Brain microvascular endothelial cell (primary cell): Measurements from ENCODE around the gene PLA2G2F.

Experiments
- DNase-seq: peaks from one replicate; pipeline ENCODE4 v3.0.0-alpha.2; 2020
- H3K27ac ChIP-seq: fragments of 250-450 bp; sonication (Bioruptor Pico); 2 replicates; pipeline ENCODE4 v1.5.1; 2020; ENCODE audit warnings: mild to moderate bottlenecking, moderate library complexity
- H3K27me3 ChIP-seq: fragments of 250-450 bp; sonication (Bioruptor Pico); replicated peaks from 2 replicates; pipeline ENCODE4 v1.5.1; 2020; ENCODE audit warnings: mild to moderate bottlenecking
- H3K36me3 ChIP-seq: fragments of 250-450 bp; sonication (Bioruptor Pico); replicated peaks from 2 replicates; pipeline ENCODE4 v1.5.1; 2020; ENCODE audit warnings: mild to moderate bottlenecking
- H3K4me3 ChIP-seq: 2 replicates; pipeline ENCODE4 v1.5.1; 2011; ENCODE audit warnings: low read depth, mild to moderate bottlenecking, control low read depth, low read length, moderate library complexity
- CTCF ChIP-seq: IDR thresholded peaks from 2 replicates; pipeline ENCODE4 v1.5.1; 2011; ENCODE audit warnings: low read depth, mild to moderate bottlenecking, moderate library complexity, low read length, control low read depth, inconsistent platforms; ENCODE audit errors: missing control alignments
- in situ Hi-C: cut with HindIII; loops from 2 replicates; pipeline ENCODE4 v1.10.0; 2017; ENCODE audit warnings: low sequenced_read_pairs, low pct_ligation_motif_present

Gene PLA2G2F

GRCh38 chr1:20136249-20136648 lies 2.9 kb upstream of the PLA2G2F start:
- TF ChIP-seq CTCF = no peak
- H3K36me3 ChIP-seq = no peaks in the 10 kb centered on the region
- H3K4me3 ChIP-seq = no peak overlapping the region
- no peak overlapping the region for H3K27ac ChIP-seq
- in situ Hi-C loops = no loop called here
- no peak for DNase-seq
- H3K27me3 ChIP-seq = no peaks in the 10 kb centered on the region

DNA sequence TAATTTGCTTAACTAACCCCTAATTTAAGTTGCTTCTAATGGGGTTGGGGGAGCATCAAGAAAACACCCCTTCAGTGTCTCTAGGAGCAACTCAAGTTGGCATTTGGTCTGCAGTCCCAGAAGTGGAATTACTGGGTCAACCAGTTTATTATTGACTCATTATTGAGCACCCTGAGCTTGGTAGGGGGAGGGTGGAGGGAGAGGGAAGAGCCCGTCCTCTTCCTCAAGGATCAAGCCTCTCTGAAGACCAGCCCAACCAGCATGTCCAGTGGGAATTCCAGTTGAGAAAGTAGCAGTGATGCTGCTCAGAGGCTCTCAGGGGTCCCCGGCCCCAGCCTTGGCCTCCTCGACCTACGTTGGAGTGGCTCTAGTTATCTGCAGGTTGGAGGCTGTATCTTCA lies 2.1 kb upstream of the PLA2G2F start:
- no peak for DNase-seq
- no peak overlapping the region for H3K4me3 ChIP-seq
- no peak overlapping the region for H3K27ac ChIP-seq
- H3K36me3 ChIP-seq = no peaks in the 10 kb centered on the region
- TF ChIP-seq CTCF = no peak
- H3K27me3 ChIP-seq = no peaks in the 10 kb centered on the region
- in situ Hi-C loops = no loop called here

DNA sequence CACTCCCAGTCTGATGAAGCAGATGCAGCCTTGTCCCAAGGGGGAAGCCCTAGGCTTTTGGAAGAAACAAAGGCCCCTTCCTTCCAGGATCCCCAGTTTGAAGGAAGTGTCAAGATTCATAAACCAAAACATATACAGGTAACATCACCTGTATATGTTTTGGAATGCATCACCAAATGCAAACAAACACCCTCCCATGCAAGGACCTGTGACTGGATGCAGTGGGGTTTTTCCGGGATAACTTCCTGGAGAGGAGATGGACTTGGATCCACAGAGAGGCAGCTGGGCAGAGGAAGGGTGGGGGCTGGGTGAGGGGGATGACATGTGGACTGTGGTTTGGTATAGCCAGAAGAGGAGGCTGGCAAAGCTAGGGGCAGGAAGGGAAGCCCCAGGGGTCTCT lies 1.5 kb upstream of the PLA2G2F start:
- H3K27ac ChIP-seq = no peak overlapping the region
- no peak for TF ChIP-seq CTCF
- H3K36me3 ChIP-seq = no peaks in the 10 kb centered on the region
- in situ Hi-C loops = no loop called here
- no peaks in the 10 kb centered on the region for H3K27me3 ChIP-seq
- H3K4me3 ChIP-seq = no peak overlapping the region
- no peak for DNase-seq

DNA sequence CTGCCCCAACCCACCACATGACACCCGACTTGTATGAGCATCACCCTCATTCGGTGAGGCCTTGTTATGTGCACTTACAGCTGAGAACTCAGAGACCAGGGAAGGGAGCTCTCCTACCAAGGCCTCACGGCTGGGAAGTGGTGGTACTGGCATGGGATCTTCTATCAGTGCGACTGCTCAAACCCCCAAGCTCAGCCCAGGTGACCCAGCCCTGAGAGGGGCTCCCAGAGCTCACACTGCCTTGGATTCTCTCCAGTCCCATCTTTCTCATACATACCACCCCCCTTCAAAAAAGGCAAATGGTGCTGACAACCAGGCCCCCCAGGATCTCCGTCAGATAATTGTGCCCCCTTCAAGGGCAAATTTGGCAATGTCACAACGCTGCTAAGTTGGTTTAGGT lies 777 bp upstream of the PLA2G2F start:
- in situ Hi-C loops = no loop called here
- Histone ChIP-seq H3K36me3 (no peaks in the 10 kb centered on the region), H3K27me3 (no peaks in the 10 kb centered on the region), H3K4me3 (no peak overlapping the region), H3K27ac (no peak overlapping the region)
- TF ChIP-seq CTCF = no peak
- no peak for DNase-seq

GRCh38 chr1:20139776-20140612 lies 871 bp downstream of the PLA2G2F start:
- no peak for DNase-seq
- no peak overlapping the region for H3K4me3 ChIP-seq
- no peaks in the 10 kb centered on the region for H3K27me3 ChIP-seq
- H3K36me3 ChIP-seq = no peaks in the 10 kb centered on the region
- in situ Hi-C loops = no loop called here
- TF ChIP-seq CTCF = no peak
- H3K27ac ChIP-seq = no peak overlapping the region

- H3K4me3 ChIP-seq = no peak overlapping the region
- in situ Hi-C loops = no loop called here
- DNase-seq = no peak
- no peak overlapping the region for H3K27ac ChIP-seq
- no peaks in the 10 kb centered on the region for H3K36me3 ChIP-seq
- no peak for TF ChIP-seq CTCF
- H3K27me3 ChIP-seq = no peaks in the 10 kb centered on the region
These were observed 1.9 kb downstream of the PLA2G2F start for GRCh38 chr1:20141001-20141400.
